Glutamatergic neuron (in vitro differentiated cells): Measurements from ENCODE around the gene SLC23A1. TPM values are rescaled to one million over a fixed set of nuclear protein-coding genes. Genes with fewer than 3 reads are reported as not detected.

ENCODE experiments used
- DNase-seq: peaks from one replicate; pipeline ENCODE4 v3.0.0; 2022
- H3K27ac Mint-ChIP-seq: one replicate; pipeline ENCODE4 v1.8.0; 2020; ENCODE audit warnings: mild to moderate bottlenecking, mixed read lengths, inconsistent platforms; ENCODE audit not compliant: unreplicated experiment
- H3K27me3 Mint-ChIP-seq: one replicate; pipeline ENCODE4 v1.8.0; 2020; ENCODE audit warnings: mild to moderate bottlenecking, moderate library complexity, mixed read lengths, inconsistent platforms; ENCODE audit not compliant: unreplicated experiment
- H3K36me3 Mint-ChIP-seq: one replicate; pipeline ENCODE4 v1.8.0; 2020; ENCODE audit warnings: mild to moderate bottlenecking, mixed read lengths, inconsistent platforms; ENCODE audit not compliant: unreplicated experiment
- H3K4me1 Mint-ChIP-seq: one replicate; pipeline ENCODE4 v1.8.0; 2020; ENCODE audit warnings: mild to moderate bottlenecking, low read depth, mixed read lengths, inconsistent platforms; ENCODE audit not compliant: unreplicated experiment
- H3K4me3 Mint-ChIP-seq: one replicate; pipeline ENCODE4 v1.8.0; 2020; ENCODE audit warnings: mild to moderate bottlenecking, mixed read lengths, inconsistent platforms; ENCODE audit not compliant: unreplicated experiment
- H3K9me3 Mint-ChIP-seq: one replicate; pipeline ENCODE4 v1.8.0; 2020; ENCODE audit warnings: mild to moderate bottlenecking, moderate library complexity, mixed read lengths, inconsistent platforms; ENCODE audit not compliant: unreplicated experiment
- total RNA-seq: library from RNA; stranded (reverse); fragmentation: NEBNext Ultra II Directional; extraction: Animal tissue kit (Norgen Biotek cat#: 25700); gene quantifications from one replicate; pipeline ENCODE4 v1.2.1, GENCODE V29; 2021; ENCODE audit not compliant: unreplicated experiment
- TF ChIP-seq, protein P1 (sequence below): fragments of 200-600 bp; sonication (generic); IDR thresholded peaks from one replicate; pipeline ENCODE4 v1.5.0; 2021; ENCODE audit not compliant: partially characterized antibody, unreplicated experiment

SLC23A1 gene
- total RNA-seq, 1 donor from 2014 or later: not detected

DNA sequence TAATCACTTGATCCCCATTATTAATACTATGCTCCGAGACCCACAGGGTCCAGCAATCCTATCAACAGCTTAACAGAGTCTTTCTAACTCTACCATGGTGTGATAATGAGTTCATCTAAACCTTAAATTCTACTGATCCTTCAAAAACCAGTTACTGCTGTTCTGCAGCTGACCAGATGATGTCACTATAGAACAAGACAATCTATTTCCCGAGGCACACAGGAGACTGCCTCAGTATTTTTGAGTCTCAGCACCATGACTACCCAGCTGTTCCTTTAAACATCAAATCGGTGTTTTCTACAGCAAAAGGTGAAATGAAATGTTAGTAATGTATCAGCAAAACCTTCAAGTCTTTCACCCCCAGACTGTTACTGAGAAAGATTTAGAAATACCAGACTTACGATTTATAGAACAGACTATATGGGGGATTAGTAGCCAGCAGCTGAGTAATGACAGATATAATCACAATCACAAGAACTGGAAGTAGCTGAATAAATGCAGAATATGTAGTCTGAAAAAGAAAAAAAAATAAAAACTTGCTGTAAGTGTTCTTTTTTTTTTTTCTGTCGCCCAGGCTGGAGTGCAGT, 39.3 kb upstream of the SLC23A1 start:
- H3K9me3 Mint-ChIP-seq: no peaks in the 10 kb centered on the region
- H3K4me3 Mint-ChIP-seq: no peak overlapping the region
- no peaks in the 10 kb centered on the region for H3K27me3 Mint-ChIP-seq
- no peaks in the 10 kb centered on the region for H3K36me3 Mint-ChIP-seq
- TF ChIP-seq, protein P1, sequence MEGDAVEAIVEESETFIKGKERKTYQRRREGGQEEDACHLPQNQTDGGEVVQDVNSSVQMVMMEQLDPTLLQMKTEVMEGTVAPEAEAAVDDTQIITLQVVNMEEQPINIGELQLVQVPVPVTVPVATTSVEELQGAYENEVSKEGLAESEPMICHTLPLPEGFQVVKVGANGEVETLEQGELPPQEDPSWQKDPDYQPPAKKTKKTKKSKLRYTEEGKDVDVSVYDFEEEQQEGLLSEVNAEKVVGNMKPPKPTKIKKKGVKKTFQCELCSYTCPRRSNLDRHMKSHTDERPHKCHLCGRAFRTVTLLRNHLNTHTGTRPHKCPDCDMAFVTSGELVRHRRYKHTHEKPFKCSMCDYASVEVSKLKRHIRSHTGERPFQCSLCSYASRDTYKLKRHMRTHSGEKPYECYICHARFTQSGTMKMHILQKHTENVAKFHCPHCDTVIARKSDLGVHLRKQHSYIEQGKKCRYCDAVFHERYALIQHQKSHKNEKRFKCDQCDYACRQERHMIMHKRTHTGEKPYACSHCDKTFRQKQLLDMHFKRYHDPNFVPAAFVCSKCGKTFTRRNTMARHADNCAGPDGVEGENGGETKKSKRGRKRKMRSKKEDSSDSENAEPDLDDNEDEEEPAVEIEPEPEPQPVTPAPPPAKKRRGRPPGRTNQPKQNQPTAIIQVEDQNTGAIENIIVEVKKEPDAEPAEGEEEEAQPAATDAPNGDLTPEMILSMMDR: peak; percentile 64
- no peak overlapping the region for H3K27ac Mint-ChIP-seq
- DNase-seq: no peak
- no peaks in the 10 kb centered on the region for H3K4me1 Mint-ChIP-seq

DNA sequence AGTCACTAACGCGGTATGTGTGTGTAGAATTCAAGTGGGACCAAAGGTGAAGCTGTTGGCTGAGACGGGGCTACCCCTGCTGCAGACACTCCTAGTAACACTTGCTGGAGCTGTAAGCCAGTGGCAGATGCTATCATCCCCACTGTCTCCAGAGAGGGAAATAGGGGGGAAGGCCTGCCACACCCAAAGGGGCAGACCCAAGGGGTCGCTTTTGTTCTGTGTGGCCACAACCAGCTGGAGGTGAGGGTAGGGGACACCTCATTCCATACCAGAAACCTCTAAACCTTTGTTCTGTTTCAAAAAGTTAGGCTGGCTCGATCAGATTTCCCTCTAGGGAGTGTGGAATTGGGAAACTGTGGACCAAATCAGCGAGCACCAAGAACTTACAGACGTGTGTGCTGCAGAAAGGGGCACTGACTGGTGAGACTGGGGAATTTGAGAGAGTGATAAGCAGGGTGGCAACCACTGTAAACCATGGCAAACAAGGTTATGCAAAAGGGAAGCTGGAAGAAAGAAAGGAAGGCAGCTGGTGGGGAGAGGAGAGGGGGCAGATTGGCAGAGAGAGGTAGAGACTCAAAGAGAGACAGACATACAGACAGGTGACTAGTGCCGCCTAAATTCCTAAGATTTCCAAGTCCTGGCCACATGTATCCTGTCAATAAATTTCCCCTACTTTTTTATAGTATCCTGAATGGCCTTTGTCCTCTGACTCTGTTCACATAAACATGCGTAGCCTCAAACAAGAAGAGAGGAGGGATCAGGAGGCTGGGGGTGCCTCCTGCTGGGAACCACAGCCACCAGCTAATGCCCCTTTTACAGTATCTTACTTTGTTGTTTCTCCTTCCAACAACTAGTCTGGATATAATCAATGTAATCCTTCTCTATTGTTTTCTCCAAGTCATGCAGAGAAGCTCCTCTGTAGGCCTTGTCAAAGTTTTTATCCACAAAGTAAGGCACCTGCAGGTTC, 36.4 kb upstream of the SLC23A1 start:
- no peak for DNase-seq
- no peaks in the 10 kb centered on the region for H3K4me1 Mint-ChIP-seq
- TF ChIP-seq, protein P1: no peak
- no peaks in the 10 kb centered on the region for H3K9me3 Mint-ChIP-seq
- H3K27ac Mint-ChIP-seq: no peak overlapping the region
- H3K27me3 Mint-ChIP-seq: no peaks in the 10 kb centered on the region
- no peaks in the 10 kb centered on the region for H3K36me3 Mint-ChIP-seq
- H3K4me3 Mint-ChIP-seq: no peak overlapping the region

DNA sequence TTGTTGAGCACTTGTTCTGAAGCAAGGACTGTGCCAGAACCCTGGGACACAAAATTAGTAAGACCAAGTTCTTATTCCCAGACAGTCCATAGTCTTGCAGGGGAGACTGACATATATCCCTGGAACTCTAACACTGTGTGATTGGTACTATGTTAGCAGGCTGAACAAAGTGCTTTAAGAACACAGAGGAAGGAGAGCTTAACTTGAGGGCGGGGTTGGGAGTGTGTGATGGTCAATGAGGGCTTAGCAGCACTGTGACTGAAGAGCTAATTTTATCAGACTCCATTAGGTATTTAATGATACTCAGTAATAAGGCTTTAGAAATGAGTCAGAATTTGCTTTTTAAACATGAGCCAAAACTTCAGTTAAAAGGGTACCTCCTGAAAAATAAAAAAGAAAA, 35.7 kb upstream of the SLC23A1 start:
- Mint-ChIP-seq H3K27ac (no peak overlapping the region), H3K27me3 (no peaks in the 10 kb centered on the region), H3K9me3 (no peaks in the 10 kb centered on the region), H3K36me3 (no peaks in the 10 kb centered on the region), H3K4me1 (no peaks in the 10 kb centered on the region), H3K4me3 (no peak overlapping the region)
- DNase-seq: no peak
- TF ChIP-seq, protein P1: no peak

DNA sequence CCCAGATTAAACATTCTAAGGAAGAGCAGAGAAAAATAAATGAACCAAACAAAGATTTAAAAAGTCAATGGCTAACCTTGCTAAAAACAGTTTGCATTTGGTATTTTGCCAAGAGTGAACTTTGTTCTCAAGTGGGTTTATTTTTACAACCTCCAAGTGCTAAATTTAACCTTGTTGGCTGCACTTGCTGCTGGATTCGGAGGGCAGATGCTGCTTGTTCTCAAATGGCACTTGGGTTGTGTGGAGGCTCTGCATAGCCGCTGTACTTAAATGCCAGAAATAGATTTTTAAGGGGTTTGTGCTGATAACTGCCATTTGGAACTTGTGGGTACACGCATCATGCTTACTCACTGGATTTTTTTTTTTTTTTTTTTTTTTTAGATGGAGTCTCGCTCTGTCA, 34.1 kb upstream of the SLC23A1 start:
- Mint-ChIP-seq H3K4me1 (no peaks in the 10 kb centered on the region), H3K9me3 (no peaks in the 10 kb centered on the region), H3K27ac (no peak overlapping the region), H3K27me3 (no peaks in the 10 kb centered on the region), H3K36me3 (peaks cover 5% of the 10 kb centered on the region), H3K4me3 (no peak overlapping the region)
- TF ChIP-seq, protein P1: no peak
- no peak for DNase-seq

DNA sequence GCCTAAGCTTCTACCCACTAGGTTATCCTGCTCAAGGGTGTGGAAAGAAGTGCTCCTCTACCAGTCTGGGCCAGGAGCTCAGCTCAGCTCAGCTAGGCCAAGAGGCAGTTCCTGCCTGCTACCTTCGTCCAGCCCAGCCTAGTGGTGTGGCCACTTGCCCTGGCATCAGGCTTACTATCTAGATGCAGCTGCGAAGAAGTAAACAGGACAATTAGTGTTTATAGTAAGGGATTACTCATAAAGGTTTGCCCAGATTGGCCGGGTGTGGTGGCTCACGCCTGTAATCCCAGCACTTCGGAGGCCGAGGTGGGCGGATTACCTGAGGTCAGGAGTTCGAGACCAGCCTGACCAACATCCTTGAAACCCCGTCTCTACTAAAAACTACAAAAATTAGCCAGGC, 33.6 kb upstream of the SLC23A1 start:
- no peaks in the 10 kb centered on the region for H3K27me3 Mint-ChIP-seq

More for the DNA sequence above, 33.6 kb upstream of the SLC23A1 start:
- no peaks in the 10 kb centered on the region for H3K9me3 Mint-ChIP-seq
- H3K36me3 Mint-ChIP-seq: peaks cover 5% of the 10 kb centered on the region
- H3K27ac Mint-ChIP-seq: no peak overlapping the region
- H3K4me3 Mint-ChIP-seq: no peak overlapping the region
- DNase-seq: no peak
- TF ChIP-seq, protein P1: no peak
- no peaks in the 10 kb centered on the region for H3K4me1 Mint-ChIP-seq
